HG03108 (cell line): ENCODE data around the gene ZDHHC11B.
"Not testable (repeated sequence)": the region's sequence is repeated elsewhere in the genome, so short reads cannot be mapped to it uniquely, and the experiment has no call there.

Source experiments
- ATAC-seq: cut with Tn5 transposase; IDR thresholded peaks from one replicate; pipeline ENCODE4 v1.9.1; 2021; ENCODE audit warnings: moderate library complexity; ENCODE audit not compliant: unreplicated experiment

ZDHHC11B gene

GRCh38 chr5:784428-785177 is at the start of gene ZDHHC11B:
ZDHHC11B (minus strand) TSS chr5:784729; CDS start chr5:766919, 17,810 bp downstream.
- not testable (repeated sequence) for ATAC-seq

GRCh38 chr5:834013-834412 is 49.5 kb upstream of the ZDHHC11B start:
- ATAC-seq, result not testable (repeated sequence)

- not testable (repeated sequence) for ATAC-seq
Observed at GRCh38 chr5:828194-828593, 43.7 kb upstream of the ZDHHC11B start.

- not testable (repeated sequence) for ATAC-seq
Observed at GRCh38 chr5:825544-825943, 41.0 kb upstream of the ZDHHC11B start.

- no peak for ATAC-seq
Observed at GRCh38 chr5:821504-821903, 37.0 kb upstream of the ZDHHC11B start.

GRCh38 chr5:820245-820644 is 35.7 kb upstream of the ZDHHC11B start:
- ATAC-seq, result no peak

GRCh38 chr5:819078-819477 is 34.5 kb upstream of the ZDHHC11B start:
- ATAC-seq, result no peak

GRCh38 chr5:816176-816575 is 31.6 kb upstream of the ZDHHC11B start:
- ATAC-seq, result no peak

GRCh38 chr5:815449-815848 is 30.9 kb upstream of the ZDHHC11B start:
- ATAC-seq, result no peak

GRCh38 chr5:813575-813974 is 29.0 kb upstream of the ZDHHC11B start:
- not testable (repeated sequence) for ATAC-seq

GRCh38 chr5:811384-811783 is 26.9 kb upstream of the ZDHHC11B start:
- not testable (repeated sequence) for ATAC-seq

- ATAC-seq, result not testable (repeated sequence)
Observed at GRCh38 chr5:807719-808514, 23.4 kb upstream of the ZDHHC11B start.

- ATAC-seq, result no peak
Observed at GRCh38 chr5:801472-801871, 16.9 kb upstream of the ZDHHC11B start.

- not testable (repeated sequence) for ATAC-seq
Observed at GRCh38 chr5:801055-801454, 16.5 kb upstream of the ZDHHC11B start.

GRCh38 chr5:798505-799138 is 14.1 kb upstream of the ZDHHC11B start:
- not testable (repeated sequence) for ATAC-seq

GRCh38 chr5:797986-798385 is 13.5 kb upstream of the ZDHHC11B start:
- ATAC-seq, result not testable (repeated sequence)

- ATAC-seq, result not testable (repeated sequence)
Observed at GRCh38 chr5:795873-796272, 11.3 kb upstream of the ZDHHC11B start.

GRCh38 chr5:794948-795347 is 10.4 kb upstream of the ZDHHC11B start:
- ATAC-seq, result not testable (repeated sequence)

- ATAC-seq, result not testable (repeated sequence)
Observed at GRCh38 chr5:788703-789102, 4.2 kb upstream of the ZDHHC11B start.

- ATAC-seq, result not testable (repeated sequence)
Observed at GRCh38 chr5:787857-788233, 3.3 kb upstream of the ZDHHC11B start.

GRCh38 chr5:787224-787856 is 2.8 kb upstream of the ZDHHC11B start:
- ATAC-seq, result not testable (repeated sequence)
